Measurements from ENCODE around the gene ADAM19.

ADAM19 gene

GRCh38 chr5:157458835-157459234 is 116.7 kb downstream of the ADAM19 start:
- Histone ChIP-seq H3K9me3 (ENCODE audit: control insufficient read depth in 1 of 2, low read length in 2 of 2) (no peaks in the 10 kb centered on the region), H3K4me3 (ENCODE audit: low read depth in 1 of 2, low read length in 2 of 2) (no peak overlapping the region), H3K4me1 (ENCODE audit: control insufficient read depth in 1 of 2, insufficient read depth in 2 of 2, low read length in 2 of 2) (peaks cover 4 to 8% of the 10 kb centered on the region in 2 donors), H3K36me3 (ENCODE audit: control insufficient read depth in 1 of 2, insufficient read depth in 2 of 2, low read length in 2 of 2) (no peaks in the 10 kb centered on the region), H3K27me3 (ENCODE audit: control insufficient read depth in 1 of 2, insufficient read depth in 2 of 2, low read length in 2 of 2) (peaks cover 9 to 18% of the 10 kb centered on the region in 2 donors), H3K27ac (ENCODE audit: low read depth, low read length) (no peak overlapping the region), H3K9ac (ENCODE audit: low read depth in 1 of 2, low read length in 2 of 2) (no peak overlapping the region)

- Histone ChIP-seq H3K4me1 (ENCODE audit: control insufficient read depth in 1 of 2, insufficient read depth in 2 of 2, low read length in 2 of 2) (peaks cover 3 to 8% of the 10 kb centered on the region in 2 donors), H3K4me3 (ENCODE audit: low read depth in 1 of 2, low read length in 2 of 2) (no peak overlapping the region), H3K27ac (ENCODE audit: low read depth, low read length) (no peak overlapping the region), H3K9ac (ENCODE audit: low read depth in 1 of 2, low read length in 2 of 2) (no peak overlapping the region), H3K27me3 (ENCODE audit: control insufficient read depth in 1 of 2, insufficient read depth in 2 of 2, low read length in 2 of 2) (peaks cover 9 to 18% of the 10 kb centered on the region in 2 donors), H3K36me3 (ENCODE audit: control insufficient read depth in 1 of 2, insufficient read depth in 2 of 2, low read length in 2 of 2) (no peaks in the 10 kb centered on the region), H3K9me3 (ENCODE audit: control insufficient read depth in 1 of 2, low read length in 2 of 2) (no peaks in the 10 kb centered on the region)
Measured at GRCh38 chr5:157457391-157457790, 118.2 kb downstream of the ADAM19 start.

- H3K4me1 ChIP-seq (ENCODE audit: control insufficient read depth in 1 of 2, insufficient read depth in 2 of 2, low read length in 2 of 2): peaks cover 3 to 8% of the 10 kb centered on the region in 2 donors
- H3K27ac ChIP-seq (ENCODE audit: low read depth, low read length): no peak overlapping the region
- H3K9me3 ChIP-seq (ENCODE audit: control insufficient read depth in 1 of 2, low read length in 2 of 2): no peaks in the 10 kb centered on the region
- H3K36me3 ChIP-seq (ENCODE audit: control insufficient read depth in 1 of 2, insufficient read depth in 2 of 2, low read length in 2 of 2): no peaks in the 10 kb centered on the region
- H3K9ac ChIP-seq (ENCODE audit: low read depth in 1 of 2, low read length in 2 of 2): no peak overlapping the region
- peaks cover 8 to 12% of the 10 kb centered on the region in 2 donors for H3K27me3 ChIP-seq (ENCODE audit: control insufficient read depth in 1 of 2, insufficient read depth in 2 of 2, low read length in 2 of 2)
- H3K4me3 ChIP-seq (ENCODE audit: low read depth in 1 of 2, low read length in 2 of 2): no peak overlapping the region
Measured at GRCh38 chr5:157456301-157456700, 119.3 kb downstream of the ADAM19 start.

GRCh38 chr5:157455057-157455456 is 120.5 kb downstream of the ADAM19 start:
- Histone ChIP-seq H3K4me1 (ENCODE audit: control insufficient read depth in 1 of 2, insufficient read depth in 2 of 2, low read length in 2 of 2) (peaks cover 0 to 4% of the 10 kb centered on the region in 2 donors), H3K9ac (ENCODE audit: low read depth in 1 of 2, low read length in 2 of 2) (no peak overlapping the region), H3K27ac (ENCODE audit: low read depth, low read length) (no peak overlapping the region), H3K27me3 (ENCODE audit: control insufficient read depth in 1 of 2, insufficient read depth in 2 of 2, low read length in 2 of 2) (no peaks in the 10 kb centered on the region), H3K4me3 (ENCODE audit: low read depth in 1 of 2, low read length in 2 of 2) (no peak overlapping the region), H3K36me3 (ENCODE audit: control insufficient read depth in 1 of 2, insufficient read depth in 2 of 2, low read length in 2 of 2) (no peaks in the 10 kb centered on the region), H3K9me3 (ENCODE audit: control insufficient read depth in 1 of 2, low read length in 2 of 2) (no peaks in the 10 kb centered on the region)

GRCh38 chr5:157454273-157454672 is 121.3 kb downstream of the ADAM19 start:
- no peak overlapping the region for H3K27ac ChIP-seq (ENCODE audit: low read depth, low read length)
- no peak overlapping the region for H3K4me3 ChIP-seq (ENCODE audit: low read depth in 1 of 2, low read length in 2 of 2)
- no peaks in the 10 kb centered on the region for H3K27me3 ChIP-seq (ENCODE audit: control insufficient read depth in 1 of 2, insufficient read depth in 2 of 2, low read length in 2 of 2)
- no peaks in the 10 kb centered on the region for H3K9me3 ChIP-seq (ENCODE audit: control insufficient read depth in 1 of 2, low read length in 2 of 2)
- H3K36me3 ChIP-seq (ENCODE audit: control insufficient read depth in 1 of 2, insufficient read depth in 2 of 2, low read length in 2 of 2): no peaks in the 10 kb centered on the region
- no peaks in the 10 kb centered on the region for H3K4me1 ChIP-seq (ENCODE audit: control insufficient read depth in 1 of 2, insufficient read depth in 2 of 2, low read length in 2 of 2)
- H3K9ac ChIP-seq (ENCODE audit: low read depth in 1 of 2, low read length in 2 of 2): no peak overlapping the region

GRCh38 chr5:157451806-157452205 is 123.8 kb downstream of the ADAM19 start:
- H3K9me3 ChIP-seq (ENCODE audit: control insufficient read depth in 1 of 2, low read length in 2 of 2): no peaks in the 10 kb centered on the region
- H3K9ac ChIP-seq (ENCODE audit: low read depth in 1 of 2, low read length in 2 of 2): no peak overlapping the region
- no peaks in the 10 kb centered on the region for H3K27me3 ChIP-seq (ENCODE audit: control insufficient read depth in 1 of 2, insufficient read depth in 2 of 2, low read length in 2 of 2)
- H3K4me1 ChIP-seq (ENCODE audit: control insufficient read depth in 1 of 2, insufficient read depth in 2 of 2, low read length in 2 of 2): peaks cover 2% of the 10 kb centered on the region in 2 donors
- H3K27ac ChIP-seq (ENCODE audit: low read depth, low read length): no peak overlapping the region
- no peaks in the 10 kb centered on the region for H3K36me3 ChIP-seq (ENCODE audit: control insufficient read depth in 1 of 2, insufficient read depth in 2 of 2, low read length in 2 of 2)
- no peak overlapping the region for H3K4me3 ChIP-seq (ENCODE audit: low read depth in 1 of 2, low read length in 2 of 2)

- Histone ChIP-seq H3K27ac (ENCODE audit: low read depth, low read length) (no peak overlapping the region), H3K9me3 (ENCODE audit: control insufficient read depth in 1 of 2, low read length in 2 of 2) (no peaks in the 10 kb centered on the region), H3K36me3 (ENCODE audit: control insufficient read depth in 1 of 2, insufficient read depth in 2 of 2, low read length in 2 of 2) (no peaks in the 10 kb centered on the region), H3K4me1 (ENCODE audit: control insufficient read depth in 1 of 2, insufficient read depth in 2 of 2, low read length in 2 of 2) (peaks cover 4 to 5% of the 10 kb centered on the region in 2 donors), H3K27me3 (ENCODE audit: control insufficient read depth in 1 of 2, insufficient read depth in 2 of 2, low read length in 2 of 2) (no peaks in the 10 kb centered on the region), H3K9ac (ENCODE audit: low read depth in 1 of 2, low read length in 2 of 2) (no peak overlapping the region), H3K4me3 (ENCODE audit: low read depth in 1 of 2, low read length in 2 of 2) (no peak overlapping the region)
Measured at GRCh38 chr5:157450024-157450423, 125.6 kb downstream of the ADAM19 start.

GRCh38 chr5:157449011-157449723 is 126.4 kb downstream of the ADAM19 start:
- Histone ChIP-seq H3K36me3 (ENCODE audit: control insufficient read depth in 1 of 2, insufficient read depth in 2 of 2, low read length in 2 of 2) (no peaks in the 10 kb centered on the region), H3K9me3 (ENCODE audit: control insufficient read depth in 1 of 2, low read length in 2 of 2) (no peaks in the 10 kb centered on the region), H3K27me3 (ENCODE audit: control insufficient read depth in 1 of 2, insufficient read depth in 2 of 2, low read length in 2 of 2) (no peaks in the 10 kb centered on the region), H3K4me3 (ENCODE audit: low read depth in 1 of 2, low read length in 2 of 2) (no peak overlapping the region), H3K27ac (ENCODE audit: low read depth, low read length) (no peak overlapping the region), H3K9ac (ENCODE audit: low read depth in 1 of 2, low read length in 2 of 2) (no peak overlapping the region), H3K4me1 (ENCODE audit: control insufficient read depth in 1 of 2, insufficient read depth in 2 of 2, low read length in 2 of 2) (peaks cover 4 to 5% of the 10 kb centered on the region in 2 donors)

GRCh38 chr5:157447201-157447637 is 128.4 kb downstream of the ADAM19 start:
- Histone ChIP-seq H3K9me3 (ENCODE audit: control insufficient read depth in 1 of 2, low read length in 2 of 2) (no peaks in the 10 kb centered on the region), H3K36me3 (ENCODE audit: control insufficient read depth in 1 of 2, insufficient read depth in 2 of 2, low read length in 2 of 2) (no peaks in the 10 kb centered on the region), H3K4me3 (ENCODE audit: low read depth in 1 of 2, low read length in 2 of 2) (peak overlapping the region; percentile 55 to 64), H3K9ac (ENCODE audit: low read depth in 1 of 2, low read length in 2 of 2) (no peak overlapping the region), H3K27me3 (ENCODE audit: control insufficient read depth in 1 of 2, insufficient read depth in 2 of 2, low read length in 2 of 2) (no peaks in the 10 kb centered on the region), H3K4me1 (ENCODE audit: control insufficient read depth in 1 of 2, insufficient read depth in 2 of 2, low read length in 2 of 2) (peaks cover 4 to 5% of the 10 kb centered on the region in 2 donors), H3K27ac (ENCODE audit: low read depth, low read length) (no peak overlapping the region)

- H3K4me1 ChIP-seq (ENCODE audit: control insufficient read depth in 1 of 2, insufficient read depth in 2 of 2, low read length in 2 of 2): peaks cover 4 to 5% of the 10 kb centered on the region in 2 donors
- H3K4me3 ChIP-seq (ENCODE audit: low read depth in 1 of 2, low read length in 2 of 2): peak overlapping the region in 1 of 2 donors; percentile 55
- H3K27me3 ChIP-seq (ENCODE audit: control insufficient read depth in 1 of 2, insufficient read depth in 2 of 2, low read length in 2 of 2): no peaks in the 10 kb centered on the region
- H3K27ac ChIP-seq (ENCODE audit: low read depth, low read length): no peak overlapping the region
- H3K36me3 ChIP-seq (ENCODE audit: control insufficient read depth in 1 of 2, insufficient read depth in 2 of 2, low read length in 2 of 2): no peaks in the 10 kb centered on the region
- no peak overlapping the region for H3K9ac ChIP-seq (ENCODE audit: low read depth in 1 of 2, low read length in 2 of 2)
- H3K9me3 ChIP-seq (ENCODE audit: control insufficient read depth in 1 of 2, low read length in 2 of 2): no peaks in the 10 kb centered on the region
Measured at GRCh38 chr5:157446412-157446935, 129.1 kb downstream of the ADAM19 start.
